HFF-Myc (cell line): ENCODE results near the gene TNNC1.

Experiments used
- DNase-seq: peaks from one replicate; pipeline ENCODE4 v3.0.0-alpha.2; 2011; ENCODE audit warnings: low read depth; ENCODE audit errors: extremely low read depth
- H3K4me3 ChIP-seq: replicated peaks from 2 replicates; pipeline ENCODE4 v1.5.1; 2011; ENCODE audit warnings: low read depth, mild to moderate bottlenecking, control low read depth, low read length
- TF ChIP-seq, protein P1 (sequence below): IDR thresholded peaks from 2 replicates; pipeline ENCODE4 v1.5.1; 2012; ENCODE audit warnings: mild to moderate bottlenecking, low read depth, low read length, control low read depth; ENCODE audit errors: missing control alignments

Gene TNNC1

DNA sequence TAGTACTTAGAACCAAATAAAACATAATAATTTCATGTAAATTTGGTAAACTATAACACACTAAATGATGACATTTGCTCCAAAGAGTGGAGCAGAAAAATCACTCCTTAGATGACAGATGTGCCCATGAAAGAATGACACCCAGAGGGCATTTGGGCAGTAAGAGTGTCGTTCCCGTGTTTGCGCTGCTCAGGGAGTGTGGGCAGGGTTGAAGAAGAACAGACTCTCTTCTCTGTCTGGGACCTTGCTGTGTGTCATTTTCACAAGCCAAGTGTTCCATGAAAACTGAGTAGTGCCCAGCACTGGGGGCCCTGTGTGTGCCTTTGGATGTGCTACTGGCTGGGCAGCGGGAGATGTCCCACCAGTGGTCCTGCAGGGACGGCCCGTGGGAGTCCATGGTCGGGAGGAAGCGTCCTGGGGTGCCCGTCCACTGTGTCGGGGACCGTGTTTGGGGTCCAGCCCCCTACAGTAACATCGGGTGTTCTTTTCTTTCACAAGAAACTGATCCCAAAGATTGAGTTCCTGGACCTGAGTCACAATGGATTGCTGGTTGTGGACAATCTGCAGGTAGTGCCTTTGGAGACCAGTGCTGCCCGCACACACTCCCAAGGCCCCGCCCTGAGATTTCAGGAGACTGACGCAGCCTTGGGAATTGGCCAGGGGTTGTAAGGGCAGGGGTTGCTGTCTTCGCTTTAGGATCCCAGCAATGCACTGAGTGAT is 23.4 kb upstream of the TNNC1 start:
- DNase-seq: no peak
- no peak overlapping the region for H3K4me3 ChIP-seq
- TF ChIP-seq, protein P1, sequence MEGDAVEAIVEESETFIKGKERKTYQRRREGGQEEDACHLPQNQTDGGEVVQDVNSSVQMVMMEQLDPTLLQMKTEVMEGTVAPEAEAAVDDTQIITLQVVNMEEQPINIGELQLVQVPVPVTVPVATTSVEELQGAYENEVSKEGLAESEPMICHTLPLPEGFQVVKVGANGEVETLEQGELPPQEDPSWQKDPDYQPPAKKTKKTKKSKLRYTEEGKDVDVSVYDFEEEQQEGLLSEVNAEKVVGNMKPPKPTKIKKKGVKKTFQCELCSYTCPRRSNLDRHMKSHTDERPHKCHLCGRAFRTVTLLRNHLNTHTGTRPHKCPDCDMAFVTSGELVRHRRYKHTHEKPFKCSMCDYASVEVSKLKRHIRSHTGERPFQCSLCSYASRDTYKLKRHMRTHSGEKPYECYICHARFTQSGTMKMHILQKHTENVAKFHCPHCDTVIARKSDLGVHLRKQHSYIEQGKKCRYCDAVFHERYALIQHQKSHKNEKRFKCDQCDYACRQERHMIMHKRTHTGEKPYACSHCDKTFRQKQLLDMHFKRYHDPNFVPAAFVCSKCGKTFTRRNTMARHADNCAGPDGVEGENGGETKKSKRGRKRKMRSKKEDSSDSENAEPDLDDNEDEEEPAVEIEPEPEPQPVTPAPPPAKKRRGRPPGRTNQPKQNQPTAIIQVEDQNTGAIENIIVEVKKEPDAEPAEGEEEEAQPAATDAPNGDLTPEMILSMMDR: no peak

DNA sequence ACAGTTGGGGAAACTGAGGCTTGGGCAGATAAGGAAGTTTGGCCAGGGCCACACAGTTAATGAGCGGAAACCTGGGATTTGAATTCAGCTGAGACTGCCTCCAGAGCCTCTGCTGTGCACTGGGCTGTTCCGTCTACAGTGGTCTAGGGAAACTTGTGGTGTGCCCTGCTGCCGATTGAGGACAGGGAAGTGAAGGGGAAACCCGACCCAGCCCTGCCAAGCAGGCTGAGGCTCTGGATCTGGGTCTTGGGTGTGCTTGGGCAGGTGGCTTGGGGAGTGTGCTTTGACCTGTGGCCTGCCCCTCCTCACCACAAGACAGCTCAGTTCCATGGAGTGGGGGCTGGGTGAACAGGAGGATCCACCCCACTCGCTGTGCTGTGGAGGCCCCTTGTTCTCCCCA is 19.2 kb upstream of the TNNC1 start:
- no peak for DNase-seq
- TF ChIP-seq, protein P1: no peak
- H3K4me3 ChIP-seq: no peak overlapping the region

DNA sequence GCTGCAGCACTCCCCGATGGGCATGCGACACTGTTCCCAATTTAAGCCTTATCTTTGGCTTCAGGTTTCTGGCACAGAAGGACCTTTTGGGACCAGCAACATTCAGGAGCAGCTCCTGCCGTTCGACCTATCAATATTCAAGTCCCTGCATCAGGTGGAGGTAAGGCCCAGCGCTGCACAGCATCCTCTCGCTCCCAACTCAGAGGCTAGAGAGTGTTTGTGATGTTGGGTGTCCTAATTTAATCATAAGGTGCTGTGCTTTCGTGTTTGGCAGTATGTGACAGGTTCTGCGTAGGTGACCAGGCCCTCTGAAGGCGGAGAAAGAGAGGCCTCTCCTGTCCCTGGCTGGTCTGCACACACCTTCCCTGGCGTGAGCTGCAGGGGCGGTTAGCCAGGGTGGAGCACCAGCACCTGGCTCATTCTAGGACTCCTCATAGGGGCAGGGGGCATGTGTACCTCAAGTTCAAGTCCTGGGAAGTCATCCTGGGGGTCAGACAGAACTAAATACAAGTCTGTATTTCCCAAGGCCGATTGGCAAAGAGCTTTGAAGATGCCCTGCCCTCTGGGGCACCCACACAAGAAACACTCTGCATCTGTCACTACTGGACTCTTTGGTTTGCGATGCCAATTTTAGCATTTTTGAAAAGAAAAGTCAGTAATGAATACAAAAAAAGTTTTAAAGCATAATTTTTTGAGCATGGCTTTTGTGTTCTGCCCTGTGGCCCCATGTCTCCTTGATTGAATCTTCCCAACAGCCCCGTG is 18.6 kb upstream of the TNNC1 start:
- no peak overlapping the region for H3K4me3 ChIP-seq
- DNase-seq: no peak
- TF ChIP-seq, protein P1: no peak

DNA sequence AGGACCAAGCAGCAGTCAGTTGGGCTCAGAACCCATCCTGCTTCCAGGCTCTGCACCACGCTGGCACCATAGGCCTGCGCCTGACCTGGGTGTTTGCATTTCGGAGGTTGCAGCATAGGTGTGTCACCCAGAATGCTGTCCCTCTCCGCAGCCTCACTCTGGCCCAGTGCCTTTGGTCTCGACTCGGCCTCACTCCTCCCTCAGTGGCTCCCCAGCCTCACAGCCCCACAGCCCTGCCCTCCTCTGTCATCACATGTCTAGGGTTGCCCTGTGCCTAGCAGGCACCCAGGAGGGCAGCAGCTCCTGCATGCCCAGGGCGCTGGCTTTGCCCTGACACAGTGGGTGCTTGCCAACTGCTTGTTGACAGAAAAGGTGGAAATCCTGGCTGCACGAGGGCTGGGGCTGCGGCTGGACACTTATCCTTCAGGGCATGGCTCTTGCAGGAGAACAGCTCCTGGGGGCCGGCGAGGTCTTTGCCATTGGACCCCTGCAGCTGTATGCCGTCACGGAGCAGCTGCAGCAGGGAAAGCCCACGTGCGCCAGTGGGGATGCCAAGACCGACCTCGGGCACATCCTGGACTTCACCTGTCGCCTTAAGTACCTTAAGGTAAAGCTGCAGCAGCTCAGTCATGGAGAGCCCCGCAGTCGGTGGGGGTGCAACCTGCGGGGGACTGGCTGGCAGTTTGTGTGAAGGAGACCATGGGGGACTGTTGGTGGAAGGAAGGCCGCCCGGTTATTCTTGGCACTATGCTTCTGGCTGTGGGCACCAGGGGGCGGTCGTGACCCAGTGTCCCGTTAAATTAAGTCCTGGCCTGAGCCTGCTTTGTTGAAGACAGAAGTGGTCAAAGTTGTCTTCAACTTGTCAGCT is 17.8 kb upstream of the TNNC1 start:
- DNase-seq: no peak
- no peak overlapping the region for H3K4me3 ChIP-seq
- TF ChIP-seq, protein P1: peak; percentile 62

DNA sequence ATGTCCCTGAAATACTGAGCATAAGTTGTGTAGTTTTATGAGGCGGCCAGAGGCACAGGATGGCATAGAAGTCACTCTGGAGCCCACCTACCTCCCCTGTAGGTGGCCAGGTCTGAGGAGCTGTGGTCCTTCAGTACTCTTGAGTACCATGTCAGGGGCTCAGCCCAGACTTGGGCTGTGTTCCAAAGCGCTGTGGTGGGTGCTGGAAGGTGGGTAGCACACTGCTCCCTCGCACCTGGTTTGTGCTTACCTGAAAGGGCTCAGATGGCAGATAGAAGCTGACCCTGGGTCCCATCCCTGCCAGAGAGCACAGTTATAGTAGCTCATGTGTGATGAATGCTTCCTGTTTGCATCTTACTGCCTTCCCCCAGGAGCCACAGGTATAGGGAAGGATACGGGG is 17.1 kb upstream of the TNNC1 start:
- H3K4me3 ChIP-seq: no peak overlapping the region
- TF ChIP-seq, protein P1: no peak
- DNase-seq: no peak

DNA sequence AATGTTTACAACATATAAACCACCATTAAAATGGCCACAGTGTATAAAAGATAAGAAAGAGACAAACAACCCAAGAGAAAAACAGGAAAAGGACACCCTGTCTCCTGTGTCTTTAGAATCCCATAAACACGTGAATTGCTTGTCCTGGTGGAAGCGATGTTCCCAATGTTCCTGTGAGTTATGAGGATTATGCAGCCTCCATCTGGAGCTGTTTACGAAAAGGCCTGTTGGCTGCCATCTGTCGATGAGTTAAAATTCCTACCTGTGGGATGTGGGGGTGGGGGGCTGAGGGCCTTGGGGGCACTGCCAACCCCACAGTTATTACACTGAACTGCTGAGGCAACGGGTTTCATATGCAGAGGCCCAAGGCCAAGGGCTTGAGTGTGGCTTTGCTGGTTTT is 15.2 kb upstream of the TNNC1 start:
- TF ChIP-seq, protein P1: no peak
- DNase-seq: no peak
- H3K4me3 ChIP-seq: no peak overlapping the region
